ENCODE data around the gene SEPTIN3. TPM values are rescaled to one million over a fixed set of nuclear protein-coding genes. Genes with fewer than 3 reads are reported as not detected.

SEPTIN3 gene
- total and polyA plus RNA-seq, 2 donors (not counting 1 experiment from before 2014, with no cell fraction given): 0.05 to 0.33 TPM

DNA sequence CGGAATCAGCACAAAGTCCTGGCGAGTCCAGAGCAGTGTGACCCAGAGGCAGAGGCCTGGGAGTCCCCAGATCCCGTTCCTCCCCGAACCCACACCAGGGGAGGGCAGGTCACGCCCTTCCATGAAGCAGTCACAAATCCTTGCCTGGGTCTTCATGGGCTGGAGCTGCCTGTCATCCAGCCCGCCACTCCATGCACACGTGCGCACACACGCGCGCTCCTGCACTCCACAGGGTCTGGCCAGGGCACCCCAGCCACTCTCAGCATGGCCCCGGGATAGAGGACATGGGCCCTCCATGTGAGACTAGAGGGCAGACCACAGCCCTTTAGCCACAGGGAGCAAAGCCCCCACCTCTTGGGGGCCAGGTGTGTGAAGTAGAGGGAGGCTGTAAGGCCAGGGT is 36.9 kb upstream of the SEPTIN3 start:
- DNase-seq (ENCODE audit: low read depth in 2 of 2): no peak
- H3K4me3 ChIP-seq (replicated peaks in 1 of 4; ENCODE audit: control extremely low read depth in 1 of 4, insufficient read depth in 1 of 4, low read depth in 3 of 4, low read length in 4 of 4): no peak overlapping the region
- H3K36me3 ChIP-seq (ENCODE audit: control insufficient read depth, insufficient read depth, low read length): peaks cover 2% of the 10 kb centered on the region
- H3K4me2 ChIP-seq (ENCODE audit: extremely low read depth, insufficient read depth, low read length): no peak overlapping the region
- TF ChIP-seq, protein P1, sequence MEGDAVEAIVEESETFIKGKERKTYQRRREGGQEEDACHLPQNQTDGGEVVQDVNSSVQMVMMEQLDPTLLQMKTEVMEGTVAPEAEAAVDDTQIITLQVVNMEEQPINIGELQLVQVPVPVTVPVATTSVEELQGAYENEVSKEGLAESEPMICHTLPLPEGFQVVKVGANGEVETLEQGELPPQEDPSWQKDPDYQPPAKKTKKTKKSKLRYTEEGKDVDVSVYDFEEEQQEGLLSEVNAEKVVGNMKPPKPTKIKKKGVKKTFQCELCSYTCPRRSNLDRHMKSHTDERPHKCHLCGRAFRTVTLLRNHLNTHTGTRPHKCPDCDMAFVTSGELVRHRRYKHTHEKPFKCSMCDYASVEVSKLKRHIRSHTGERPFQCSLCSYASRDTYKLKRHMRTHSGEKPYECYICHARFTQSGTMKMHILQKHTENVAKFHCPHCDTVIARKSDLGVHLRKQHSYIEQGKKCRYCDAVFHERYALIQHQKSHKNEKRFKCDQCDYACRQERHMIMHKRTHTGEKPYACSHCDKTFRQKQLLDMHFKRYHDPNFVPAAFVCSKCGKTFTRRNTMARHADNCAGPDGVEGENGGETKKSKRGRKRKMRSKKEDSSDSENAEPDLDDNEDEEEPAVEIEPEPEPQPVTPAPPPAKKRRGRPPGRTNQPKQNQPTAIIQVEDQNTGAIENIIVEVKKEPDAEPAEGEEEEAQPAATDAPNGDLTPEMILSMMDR (conservative IDR thresholded peaks at IDR 0.05 in 1 of 2, IDR thresholded peaks at IDR 0.05 in 1 of 2; ENCODE audit: low read depth in 1 of 2, low read length in 2 of 2): no peak
- TF ChIP-seq EZH2 (IDR thresholded peaks at IDR 0.05; ENCODE audit: low read length, missing control alignments): no peak
- no peaks in the 10 kb centered on the region for H3K9me3 ChIP-seq (ENCODE audit: control insufficient read depth, insufficient read depth, low read depth, low read length)
- H3K9ac ChIP-seq (ENCODE audit: insufficient read depth, low read length): no peak overlapping the region
- H4K20me1 ChIP-seq (ENCODE audit: control insufficient read depth, extremely low read depth, insufficient read depth, low read length): no peaks in the 10 kb centered on the region
- H3K27ac ChIP-seq (ENCODE audit: insufficient read depth, low read length): no peak overlapping the region
- no peaks in the 10 kb centered on the region for H3K79me2 ChIP-seq (ENCODE audit: control insufficient read depth, insufficient read depth, low read length)
- H2AFZ ChIP-seq (ENCODE audit: low read length): no peak overlapping the region
- no peaks in the 10 kb centered on the region for H3K4me1 ChIP-seq (ENCODE audit: control insufficient read depth, extremely low read depth, insufficient read depth, low read length)
- H3K27me3 ChIP-seq (ENCODE audit: control insufficient read depth, insufficient read depth, low read length): no peaks in the 10 kb centered on the region

GRCh38 chr22:41933411-41934177 is 35.6 kb upstream of the SEPTIN3 start:
- H3K36me3 ChIP-seq (ENCODE audit: control insufficient read depth, insufficient read depth, low read length): peaks cover 2% of the 10 kb centered on the region
- TF ChIP-seq, protein P1 (conservative IDR thresholded peaks at IDR 0.05 in 1 of 2, IDR thresholded peaks at IDR 0.05 in 1 of 2; ENCODE audit: low read depth in 1 of 2, low read length in 2 of 2): no peak
- TF ChIP-seq EZH2 (IDR thresholded peaks at IDR 0.05; ENCODE audit: low read length, missing control alignments): no peak
- no peak for DNase-seq (ENCODE audit: low read depth in 2 of 2)

DNA sequence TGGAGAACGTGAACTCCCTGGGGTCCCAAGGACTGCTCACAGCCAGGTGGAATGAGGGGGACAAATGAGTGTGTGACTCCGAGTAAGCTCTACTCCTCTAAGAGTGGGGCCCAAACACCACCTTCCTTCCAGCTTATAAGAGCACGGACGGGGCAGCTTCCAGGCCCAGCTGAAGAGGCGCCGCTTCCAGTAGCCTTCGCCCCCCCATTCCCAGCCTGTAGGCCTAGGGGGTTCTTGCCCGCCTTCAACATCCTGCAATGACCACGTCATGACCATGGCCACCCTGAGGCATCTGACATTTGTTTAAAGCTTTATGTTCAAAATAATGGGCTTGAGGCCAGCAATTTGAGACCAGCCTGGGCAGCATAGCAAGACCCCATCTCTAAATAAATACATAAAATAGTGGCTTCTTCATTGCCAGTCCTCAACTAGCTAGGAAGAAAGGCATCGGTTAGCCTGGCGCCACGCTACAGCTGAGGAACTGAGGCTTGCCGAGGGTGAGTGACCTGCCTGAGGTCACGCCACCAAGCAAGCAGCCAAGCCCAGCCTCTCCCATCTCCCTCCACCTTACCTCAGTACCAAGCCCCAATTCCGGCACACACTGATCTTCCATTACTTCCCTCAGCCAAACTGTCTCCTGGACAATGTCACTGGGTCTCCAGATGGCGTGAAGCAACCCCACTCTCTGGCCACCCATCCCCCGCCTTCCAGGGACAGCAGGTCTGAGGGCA is 34.8 kb upstream of the SEPTIN3 start:
- TF ChIP-seq EZH2 (IDR thresholded peaks at IDR 0.05; ENCODE audit: low read length, missing control alignments): no peak
- TF ChIP-seq, protein P1 (conservative IDR thresholded peaks at IDR 0.05 in 1 of 2, IDR thresholded peaks at IDR 0.05 in 1 of 2; ENCODE audit: low read depth in 1 of 2, low read length in 2 of 2): no peak
- H3K9me3 ChIP-seq (ENCODE audit: control insufficient read depth, insufficient read depth, low read depth, low read length): no peaks in the 10 kb centered on the region

More at GRCh38 chr22:41933411-41934177, 35.6 kb upstream of the SEPTIN3 start:
- Histone ChIP-seq H3K9me3 (ENCODE audit: control insufficient read depth, insufficient read depth, low read depth, low read length) (no peaks in the 10 kb centered on the region), H3K9ac (ENCODE audit: insufficient read depth, low read length) (no peak overlapping the region), H3K4me1 (ENCODE audit: control insufficient read depth, extremely low read depth, insufficient read depth, low read length) (no peaks in the 10 kb centered on the region), H3K27me3 (ENCODE audit: control insufficient read depth, insufficient read depth, low read length) (no peaks in the 10 kb centered on the region), H3K27ac (ENCODE audit: insufficient read depth, low read length) (no peak overlapping the region), H3K4me3 (replicated peaks in 1 of 4; ENCODE audit: control extremely low read depth in 1 of 4, insufficient read depth in 1 of 4, low read depth in 3 of 4, low read length in 4 of 4) (no peak overlapping the region), H3K79me2 (ENCODE audit: control insufficient read depth, insufficient read depth, low read length) (no peaks in the 10 kb centered on the region), H4K20me1 (ENCODE audit: control insufficient read depth, extremely low read depth, insufficient read depth, low read length) (no peaks in the 10 kb centered on the region), H3K4me2 (ENCODE audit: extremely low read depth, insufficient read depth, low read length) (no peak overlapping the region), H2AFZ (ENCODE audit: low read length) (no peak overlapping the region)

More for the DNA sequence above, 34.8 kb upstream of the SEPTIN3 start:
- Histone ChIP-seq H3K4me3 (replicated peaks in 1 of 4; ENCODE audit: control extremely low read depth in 1 of 4, insufficient read depth in 1 of 4, low read depth in 3 of 4, low read length in 4 of 4) (no peak overlapping the region), H3K4me2 (ENCODE audit: extremely low read depth, insufficient read depth, low read length) (no peak overlapping the region), H3K79me2 (ENCODE audit: control insufficient read depth, insufficient read depth, low read length) (no peaks in the 10 kb centered on the region), H2AFZ (ENCODE audit: low read length) (no peak overlapping the region), H3K9ac (ENCODE audit: insufficient read depth, low read length) (no peak overlapping the region), H3K4me1 (ENCODE audit: control insufficient read depth, extremely low read depth, insufficient read depth, low read length) (no peaks in the 10 kb centered on the region), H4K20me1 (ENCODE audit: control insufficient read depth, extremely low read depth, insufficient read depth, low read length) (no peaks in the 10 kb centered on the region), H3K36me3 (ENCODE audit: control insufficient read depth, insufficient read depth, low read length) (peaks cover 6% of the 10 kb centered on the region), H3K27me3 (ENCODE audit: control insufficient read depth, insufficient read depth, low read length) (no peaks in the 10 kb centered on the region), H3K27ac (ENCODE audit: insufficient read depth, low read length) (no peak overlapping the region)
- DNase-seq (ENCODE audit: low read depth in 2 of 2): no peak
